Mucosa of stomach (tissue), 1 donor: ENCODE results near the gene CDC42BPG.
"Not testable (repeated sequence)": the region's sequence is repeated elsewhere in the genome, so short reads cannot be mapped to it uniquely, and the experiment has no call there.

Experiments used
- H3K27me3 ChIP-seq: one replicate; pipeline ENCODE4 v1.7.0; 2013; ENCODE audit warnings: mild to moderate bottlenecking, low read length; ENCODE audit not compliant: control insufficient read depth, insufficient read depth
- H3K36me3 ChIP-seq: one replicate; pipeline ENCODE4 v1.7.0; 2013; ENCODE audit warnings: low read length; ENCODE audit not compliant: control insufficient read depth, insufficient read depth
- H3K4me1 ChIP-seq: one replicate; pipeline ENCODE4 v1.7.0; 2013; ENCODE audit warnings: mild to moderate bottlenecking, low read length; ENCODE audit not compliant: control insufficient read depth, insufficient read depth
- H3K4me3 ChIP-seq: one replicate; pipeline ENCODE4 v1.7.0; 2013; ENCODE audit warnings: low read length
- H3K9ac ChIP-seq: one replicate; pipeline ENCODE4 v1.7.0; 2013; ENCODE audit warnings: mild to moderate bottlenecking, low read length, moderate library complexity
- H3K9me3 ChIP-seq: one replicate; pipeline ENCODE4 v1.7.0; 2013; ENCODE audit warnings: mild to moderate bottlenecking, low read length, moderate library complexity; ENCODE audit not compliant: control insufficient read depth
- donor health status: Pancreatic carcinoma.

The CDC42BPG gene

GRCh38 chr11:64832467-64833197 lies 11.8 kb downstream of the CDC42BPG start:
- H3K9ac ChIP-seq = no peak overlapping the region
- H3K27me3 ChIP-seq = no peaks in the 10 kb centered on the region
- peaks cover 10% of the 10 kb centered on the region for H3K36me3 ChIP-seq

GRCh38 chr11:64831411-64831891 lies 13.0 kb downstream of the CDC42BPG start:
- no peaks in the 10 kb centered on the region for H3K9me3 ChIP-seq
- no peak overlapping the region for H3K4me3 ChIP-seq
- peaks cover 11% of the 10 kb centered on the region for H3K4me1 ChIP-seq
- peaks cover 10% of the 10 kb centered on the region for H3K36me3 ChIP-seq
- H3K27me3 ChIP-seq = no peaks in the 10 kb centered on the region
- H3K9ac ChIP-seq = no peak overlapping the region

More at GRCh38 chr11:64832467-64833197, 11.8 kb downstream of the CDC42BPG start:
- Histone ChIP-seq H3K4me3 (no peak overlapping the region), H3K4me1 (peaks cover 11% of the 10 kb centered on the region), H3K9me3 (no peaks in the 10 kb centered on the region)

GRCh38 chr11:64829536-64830251 lies 14.8 kb downstream of the CDC42BPG start:
- Histone ChIP-seq H3K9ac (no peak overlapping the region), H3K4me3 (no peak overlapping the region), H3K36me3 (peaks cover 10% of the 10 kb centered on the region), H3K9me3 (no peaks in the 10 kb centered on the region), H3K27me3 (no peaks in the 10 kb centered on the region), H3K4me1 (no peaks in the 10 kb centered on the region)

- Histone ChIP-seq H3K4me1 (no peaks in the 10 kb centered on the region), H3K27me3 (no peaks in the 10 kb centered on the region), H3K4me3 (no peak overlapping the region), H3K9ac (no peak overlapping the region), H3K9me3 (no peaks in the 10 kb centered on the region), H3K36me3 (no peaks in the 10 kb centered on the region)
Measured at GRCh38 chr11:64827451-64827839, 17.0 kb downstream of the CDC42BPG start.

GRCh38 chr11:64826578-64827450 lies 17.6 kb downstream of the CDC42BPG start:
- H3K4me1 ChIP-seq = no peaks in the 10 kb centered on the region
- H3K27me3 ChIP-seq = no peaks in the 10 kb centered on the region
- H3K9me3 ChIP-seq = no peaks in the 10 kb centered on the region
- no peak overlapping the region for H3K9ac ChIP-seq
- H3K4me3 ChIP-seq = no peak overlapping the region
- H3K36me3 ChIP-seq = no peaks in the 10 kb centered on the region

- H3K9me3 ChIP-seq = no peaks in the 10 kb centered on the region
- H3K4me3 ChIP-seq = no peak overlapping the region
- H3K4me1 ChIP-seq = no peaks in the 10 kb centered on the region
- H3K27me3 ChIP-seq = no peaks in the 10 kb centered on the region
- H3K36me3 ChIP-seq = no peaks in the 10 kb centered on the region
- no peak overlapping the region for H3K9ac ChIP-seq
Measured at GRCh38 chr11:64826062-64826461, 18.4 kb downstream of the CDC42BPG start.

- no peaks in the 10 kb centered on the region for H3K4me1 ChIP-seq
- no peaks in the 10 kb centered on the region for H3K9me3 ChIP-seq
- H3K27me3 ChIP-seq = no peaks in the 10 kb centered on the region
- no peak overlapping the region for H3K9ac ChIP-seq
- H3K4me3 ChIP-seq = no peak overlapping the region
- no peaks in the 10 kb centered on the region for H3K36me3 ChIP-seq
Measured at GRCh38 chr11:64823568-64824119, 20.8 kb downstream of the CDC42BPG start.

GRCh38 chr11:64817476-64817875 lies 27.0 kb downstream of the CDC42BPG start:
- Histone ChIP-seq H3K9ac (no peak overlapping the region), H3K27me3 (no peaks in the 10 kb centered on the region), H3K4me3 (no peak overlapping the region), H3K9me3 (no peaks in the 10 kb centered on the region), H3K4me1 (no peaks in the 10 kb centered on the region), H3K36me3 (no peaks in the 10 kb centered on the region)

- not testable (repeated sequence) for H3K36me3 ChIP-seq, H3K9ac ChIP-seq, H3K4me1 ChIP-seq, H3K4me3 ChIP-seq, H3K27me3 ChIP-seq, H3K9me3 ChIP-seq
Measured at GRCh38 chr11:64815433-64815832, 29.0 kb downstream of the CDC42BPG start.

- Histone ChIP-seq H3K4me1 (peaks cover under 1% of the 10 kb centered on the region), H3K4me3 (no peak overlapping the region), H3K27me3 (no peaks in the 10 kb centered on the region), H3K36me3 (no peaks in the 10 kb centered on the region), H3K9ac (no peak overlapping the region), H3K9me3 (no peaks in the 10 kb centered on the region)
Measured at GRCh38 chr11:64814712-64815187, 29.7 kb downstream of the CDC42BPG start.

GRCh38 chr11:64813826-64814225 lies 30.6 kb downstream of the CDC42BPG start:
- H3K27me3 ChIP-seq = no peaks in the 10 kb centered on the region
- no peaks in the 10 kb centered on the region for H3K36me3 ChIP-seq
- peaks cover 7% of the 10 kb centered on the region for H3K4me1 ChIP-seq
- H3K9me3 ChIP-seq = no peaks in the 10 kb centered on the region
- H3K9ac ChIP-seq = no peak overlapping the region
- H3K4me3 ChIP-seq = no peak overlapping the region
